KMS-11 (cell line): Measurements from ENCODE around the gene ADH5.
"Not testable (repeated sequence)": the region's sequence is repeated elsewhere in the genome, so short reads cannot be mapped to it uniquely, and the experiment has no call there.

Experiments used
- H2AFZ ChIP-seq: fragments of 200-600 bp; sonication (generic); 2 replicates; pipeline ENCODE4 v1.6.1; 2016; ENCODE audit warnings: antibody characterized with exemption, mixed run types, low read depth
- H3K27ac ChIP-seq: fragments of 200-600 bp; sonication (generic); 2 replicates; pipeline ENCODE4 v1.6.1; 2016; ENCODE audit warnings: mild to moderate bottlenecking, mixed run types
- H3K27me3 ChIP-seq: fragments of 200-600 bp; sonication (generic); 2 replicates; pipeline ENCODE4 v1.6.1; 2017; ENCODE audit warnings: mild to moderate bottlenecking, low read depth, mixed run types, moderate library complexity; ENCODE audit not compliant: insufficient read depth
- H3K36me3 ChIP-seq: fragments of 200-600 bp; sonication (generic); 2 replicates; pipeline ENCODE4 v1.6.1; 2017; ENCODE audit warnings: mild to moderate bottlenecking, mixed run types; ENCODE audit not compliant: insufficient read depth
- H3K4me1 ChIP-seq: fragments of 200-600 bp; sonication (generic); 2 replicates; pipeline ENCODE4 v1.6.1; 2016; ENCODE audit warnings: mild to moderate bottlenecking, low read depth, mixed run types; ENCODE audit not compliant: poor library complexity, severe bottlenecking
- H3K4me2 ChIP-seq: fragments of 200-600 bp; sonication (generic); 2 replicates; pipeline ENCODE4 v1.7.0; 2016; ENCODE audit warnings: mild to moderate bottlenecking, mixed run types
- H3K4me3 ChIP-seq: fragments of 200-600 bp; sonication (generic); IDR thresholded peaks from 2 replicates; pipeline ENCODE4 v1.6.1; 2017; ENCODE audit warnings: low read depth, low read length, mixed read lengths; ENCODE audit not compliant: insufficient read depth
- H3K79me2 ChIP-seq: fragments of 200-600 bp; sonication (generic); 2 replicates; pipeline ENCODE4 v1.6.1; 2016; ENCODE audit warnings: low read depth, mixed run types; ENCODE audit not compliant: insufficient read depth
- H3K9ac ChIP-seq: fragments of 200-600 bp; sonication (generic); 2 replicates; pipeline ENCODE4 v1.6.1; 2016; ENCODE audit warnings: mild to moderate bottlenecking, mixed run types
- H4K20me1 ChIP-seq: fragments of 200-600 bp; sonication (generic); 2 replicates; pipeline ENCODE4 v1.6.1; 2016; ENCODE audit warnings: mild to moderate bottlenecking, mixed run types; ENCODE audit not compliant: insufficient read depth
- CTCF ChIP-seq: fragments of 200-600 bp; sonication (generic); conservative IDR thresholded peaks from 2 replicates; pipeline ENCODE4 v1.6.1; 2017; ENCODE audit warnings: low read depth, mild to moderate bottlenecking, antibody characterized with exemption, low read length, moderate library complexity, mixed read lengths

ADH5 gene

GRCh38 chr4:99102634-99103033 is 14.0 kb upstream of the ADH5 start:
- no peaks in the 10 kb centered on the region for H3K27me3 ChIP-seq
- no peaks in the 10 kb centered on the region for H4K20me1 ChIP-seq
- H3K9ac ChIP-seq: no peak overlapping the region
- TF ChIP-seq CTCF: no peak
- no peak overlapping the region for H3K4me2 ChIP-seq
- H3K79me2 ChIP-seq: no peaks in the 10 kb centered on the region
- H3K36me3 ChIP-seq: no peaks in the 10 kb centered on the region
- H3K4me1 ChIP-seq: no peaks in the 10 kb centered on the region
- no peak overlapping the region for H2AFZ ChIP-seq
- no peak overlapping the region for H3K27ac ChIP-seq
- no peak overlapping the region for H3K4me3 ChIP-seq

- Histone ChIP-seq H3K4me3 (no peak overlapping the region), H3K79me2 (no peaks in the 10 kb centered on the region), H3K9ac (no peak overlapping the region), H3K4me1 (no peaks in the 10 kb centered on the region), H3K4me2 (no peak overlapping the region), H2AFZ (no peak overlapping the region), H3K36me3 (no peaks in the 10 kb centered on the region), H3K27ac (no peak overlapping the region), H3K27me3 (no peaks in the 10 kb centered on the region), H4K20me1 (no peaks in the 10 kb centered on the region)
- no peak for TF ChIP-seq CTCF
Measured at GRCh38 chr4:99100876-99101275, 12.3 kb upstream of the ADH5 start.

GRCh38 chr4:99099814-99100213 is 11.2 kb upstream of the ADH5 start:
- H3K36me3 ChIP-seq, H3K27ac ChIP-seq, H3K4me1 ChIP-seq, H3K4me3 ChIP-seq, H3K79me2 ChIP-seq, H4K20me1 ChIP-seq, H2AFZ ChIP-seq, H3K4me2 ChIP-seq, H3K9ac ChIP-seq, H3K27me3 ChIP-seq: not testable (repeated sequence)

- Histone ChIP-seq H3K4me2 (no peak overlapping the region), H3K27ac (no peak overlapping the region), H3K9ac (no peak overlapping the region), H2AFZ (no peak overlapping the region), H3K79me2 (no peaks in the 10 kb centered on the region), H4K20me1 (no peaks in the 10 kb centered on the region), H3K4me3 (no peak overlapping the region), H3K27me3 (no peaks in the 10 kb centered on the region), H3K4me1 (no peaks in the 10 kb centered on the region), H3K36me3 (no peaks in the 10 kb centered on the region)
- TF ChIP-seq CTCF: no peak
Measured at GRCh38 chr4:99099311-99099710, 10.7 kb upstream of the ADH5 start.

- not testable (repeated sequence) for H4K20me1 ChIP-seq, H3K36me3 ChIP-seq, H2AFZ ChIP-seq, H3K4me2 ChIP-seq, H3K4me3 ChIP-seq, H3K9ac ChIP-seq, H3K27ac ChIP-seq, H3K27me3 ChIP-seq
- Histone ChIP-seq H3K79me2 (peaks cover 13% of the 10 kb centered on the region), H3K4me1 (peaks cover 17% of the 10 kb centered on the region)
Measured at GRCh38 chr4:99091841-99092240, 3.3 kb upstream of the ADH5 start.
